Stimulated activated naive CD8-positive, alpha-beta T cell treated with anti-CD3 and anti-CD28 coated beads, Interleukin-15, Interleukin-2, amounts not matched to agents 100 ng/mL and 50 ng/mL, for 24 hours (primary cell): ENCODE data around the gene SKOR1.

Experiments
- H3K27ac Mint-ChIP-seq: one replicate; pipeline ENCODE4 v1.8.0; 2021; ENCODE audit warnings: mild to moderate bottlenecking, mixed read lengths
- H3K27me3 Mint-ChIP-seq: one replicate; pipeline ENCODE4 v1.8.0; 2021; ENCODE audit warnings: mixed read lengths
- H3K36me3 Mint-ChIP-seq: one replicate; pipeline ENCODE4 v1.8.0; 2021; ENCODE audit warnings: low read depth, mixed read lengths
- H3K4me1 Mint-ChIP-seq: one replicate; pipeline ENCODE4 v1.8.0; 2021; ENCODE audit warnings: low read depth, mixed read lengths
- H3K4me3 Mint-ChIP-seq: one replicate; pipeline ENCODE4 v1.8.0; 2021; ENCODE audit warnings: mild to moderate bottlenecking, mixed read lengths
- H3K9me3 Mint-ChIP-seq: one replicate; pipeline ENCODE4 v1.8.0; 2021; ENCODE audit warnings: mixed read lengths

SKOR1 gene

DNA sequence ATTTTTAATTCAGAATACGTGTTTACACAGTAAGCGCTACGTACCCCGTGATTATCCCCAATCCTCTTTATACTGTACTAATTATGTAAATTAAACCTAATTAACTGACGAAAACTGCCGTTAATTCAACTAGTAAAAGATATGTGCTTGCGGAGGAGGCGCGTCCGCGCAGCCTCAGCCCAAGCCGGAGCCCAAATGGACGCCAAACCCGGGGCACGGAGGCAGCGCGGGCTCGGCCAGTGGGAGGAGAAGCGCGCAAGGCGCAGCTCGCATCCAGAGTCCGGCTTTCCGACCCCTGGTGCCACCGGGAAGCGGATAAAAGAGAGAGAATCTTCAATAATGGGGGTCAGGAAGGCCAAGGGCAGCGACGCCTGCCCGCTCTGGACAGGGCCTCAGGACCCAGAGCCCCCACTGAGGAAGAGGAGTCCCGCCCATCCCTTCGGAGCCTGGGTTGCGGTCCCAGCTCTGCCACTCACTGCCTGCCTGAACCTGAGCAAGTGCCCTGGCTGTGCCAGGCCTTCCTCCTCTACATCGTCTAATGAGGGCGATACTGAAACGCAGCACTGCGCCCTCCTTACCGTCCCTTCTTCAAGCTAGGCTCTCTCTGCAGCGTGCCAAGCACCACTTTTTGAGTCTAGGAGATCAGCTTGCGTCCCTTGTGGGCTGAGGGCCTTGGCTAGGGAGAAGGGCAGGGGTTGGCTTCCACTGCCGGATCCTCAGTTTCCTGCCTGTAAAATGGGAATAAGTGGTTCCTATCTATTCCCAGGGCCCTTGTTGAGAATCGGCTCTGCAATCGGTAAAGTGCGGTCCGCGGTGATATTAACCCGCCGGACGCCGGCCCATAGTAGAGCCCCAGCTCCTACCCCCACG lies 5.0 kb upstream of the SKOR1 start:
- Mint-ChIP-seq H3K4me1 (peaks cover 35% of the 10 kb centered on the region), H3K27ac (no peak overlapping the region), H3K27me3 (peaks cover 79% of the 10 kb centered on the region), H3K36me3 (no peaks in the 10 kb centered on the region), H3K4me3 (no peak overlapping the region), H3K9me3 (no peaks in the 10 kb centered on the region)

GRCh38 chr15:67820992-67821783 lies 4.1 kb upstream of the SKOR1 start:
- Mint-ChIP-seq H3K4me3 (no peak overlapping the region), H3K27ac (no peak overlapping the region), H3K4me1 (peaks cover 41% of the 10 kb centered on the region), H3K36me3 (no peaks in the 10 kb centered on the region), H3K9me3 (no peaks in the 10 kb centered on the region), H3K27me3 (peaks cover 84% of the 10 kb centered on the region)

GRCh38 chr15:67821784-67822440 lies 3.4 kb upstream of the SKOR1 start:
- no peaks in the 10 kb centered on the region for H3K36me3 Mint-ChIP-seq
- H3K4me3 Mint-ChIP-seq: peak overlapping the region; percentile 26
- H3K27me3 Mint-ChIP-seq: peaks cover 80% of the 10 kb centered on the region
- H3K9me3 Mint-ChIP-seq: no peaks in the 10 kb centered on the region
- H3K27ac Mint-ChIP-seq: no peak overlapping the region
- H3K4me1 Mint-ChIP-seq: peaks cover 44% of the 10 kb centered on the region

GRCh38 chr15:67822537-67823313 lies 2.6 kb upstream of the SKOR1 start:
- Mint-ChIP-seq H3K4me1 (peaks cover 44% of the 10 kb centered on the region), H3K27ac (no peak overlapping the region), H3K4me3 (peak overlapping the region; percentile 35), H3K27me3 (peaks cover 75% of the 10 kb centered on the region), H3K9me3 (no peaks in the 10 kb centered on the region), H3K36me3 (no peaks in the 10 kb centered on the region)

GRCh38 chr15:67823314-67824196 lies 1.8 kb upstream of the SKOR1 start:
- Mint-ChIP-seq H3K9me3 (no peaks in the 10 kb centered on the region), H3K27ac (peak overlapping the region; percentile 49), H3K4me1 (peaks cover 50% of the 10 kb centered on the region), H3K27me3 (peaks cover 75% of the 10 kb centered on the region), H3K36me3 (no peaks in the 10 kb centered on the region), H3K4me3 (peak overlapping the region; percentile 84)

- peak overlapping the region; percentile 84 for H3K4me3 Mint-ChIP-seq
- H3K27me3 Mint-ChIP-seq: peaks cover 80% of the 10 kb centered on the region
- H3K4me1 Mint-ChIP-seq: peaks cover 58% of the 10 kb centered on the region
- H3K36me3 Mint-ChIP-seq: no peaks in the 10 kb centered on the region
- peak overlapping the region; percentile 49 for H3K27ac Mint-ChIP-seq
- no peaks in the 10 kb centered on the region for H3K9me3 Mint-ChIP-seq
These were observed 926 bp upstream of the SKOR1 start for GRCh38 chr15:67824197-67824968.

DNA sequence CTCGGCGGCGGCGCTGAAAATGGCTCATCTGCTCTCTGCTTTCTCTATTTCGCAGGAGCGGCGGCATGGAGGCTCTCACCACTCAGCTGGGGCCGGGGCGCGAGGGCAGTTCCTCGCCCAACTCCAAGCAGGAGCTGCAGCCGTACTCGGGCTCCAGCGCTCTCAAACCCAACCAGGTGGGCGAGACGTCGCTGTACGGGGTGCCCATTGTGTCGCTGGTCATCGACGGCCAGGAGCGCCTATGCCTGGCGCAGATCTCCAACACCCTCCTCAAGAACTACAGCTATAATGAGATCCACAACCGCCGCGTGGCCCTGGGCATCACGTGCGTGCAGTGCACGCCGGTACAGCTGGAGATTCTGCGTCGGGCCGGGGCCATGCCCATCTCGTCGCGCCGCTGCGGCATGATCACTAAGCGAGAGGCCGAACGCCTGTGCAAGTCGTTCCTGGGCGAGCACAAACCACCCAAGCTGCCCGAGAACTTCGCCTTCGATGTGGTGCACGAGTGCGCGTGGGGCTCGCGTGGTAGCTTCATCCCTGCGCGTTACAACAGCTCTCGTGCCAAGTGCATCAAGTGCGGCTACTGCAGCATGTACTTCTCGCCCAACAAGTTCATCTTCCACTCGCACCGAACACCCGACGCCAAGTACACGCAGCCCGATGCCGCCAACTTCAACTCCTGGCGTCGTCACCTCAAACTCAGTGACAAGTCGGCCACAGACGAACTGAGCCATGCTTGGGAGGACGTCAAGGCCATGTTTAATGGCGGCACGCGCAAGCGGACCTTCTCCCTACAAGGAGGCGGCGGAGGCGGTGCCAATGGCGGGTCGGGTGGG lies 790 bp downstream of the SKOR1 start:
- no peak overlapping the region for H3K27ac Mint-ChIP-seq
- H3K27me3 Mint-ChIP-seq: peaks cover 76% of the 10 kb centered on the region
- H3K9me3 Mint-ChIP-seq: no peaks in the 10 kb centered on the region
- H3K4me1 Mint-ChIP-seq: peaks cover 58% of the 10 kb centered on the region
- H3K4me3 Mint-ChIP-seq: peak overlapping the region; percentile 12
- H3K36me3 Mint-ChIP-seq: no peaks in the 10 kb centered on the region

GRCh38 chr15:67826717-67827561 lies 1.6 kb downstream of the SKOR1 start:
- Mint-ChIP-seq H3K36me3 (no peaks in the 10 kb centered on the region), H3K27ac (no peak overlapping the region), H3K27me3 (peaks cover 74% of the 10 kb centered on the region), H3K4me3 (no peak overlapping the region), H3K9me3 (no peaks in the 10 kb centered on the region), H3K4me1 (peaks cover 51% of the 10 kb centered on the region)

DNA sequence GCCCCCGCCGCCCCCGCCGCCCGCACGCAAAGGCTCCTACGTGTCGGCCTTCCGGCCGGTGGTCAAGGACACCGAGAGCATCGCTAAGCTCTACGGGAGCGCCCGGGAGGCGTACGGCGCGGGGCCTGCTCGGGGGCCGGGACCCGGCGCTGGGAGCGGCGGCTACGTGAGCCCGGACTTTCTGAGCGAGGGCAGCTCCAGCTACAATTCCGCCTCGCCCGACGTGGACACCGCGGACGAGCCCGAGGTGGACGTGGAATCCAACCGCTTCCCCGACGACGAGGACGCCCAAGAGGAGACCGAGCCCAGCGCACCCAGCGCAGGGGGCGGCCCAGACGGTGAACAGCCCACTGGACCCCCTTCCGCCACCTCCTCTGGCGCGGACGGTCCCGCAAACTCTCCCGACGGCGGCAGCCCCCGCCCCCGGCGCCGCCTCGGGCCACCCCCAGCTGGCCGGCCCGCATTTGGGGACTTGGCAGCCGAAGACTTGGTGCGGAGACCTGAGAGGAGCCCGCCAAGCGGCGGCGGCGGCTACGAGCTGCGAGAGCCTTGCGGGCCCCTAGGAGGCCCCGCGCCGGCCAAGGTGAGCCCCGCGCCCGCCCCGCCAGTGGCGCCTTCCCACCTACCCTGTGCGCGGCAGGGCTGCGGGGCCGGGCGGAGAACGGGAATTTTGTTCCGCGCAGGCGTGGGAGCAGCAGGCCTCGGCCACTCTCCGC lies 2.4 kb downstream of the SKOR1 start:
- Mint-ChIP-seq H3K4me3 (no peak overlapping the region), H3K27me3 (peaks cover 73% of the 10 kb centered on the region), H3K27ac (no peak overlapping the region), H3K36me3 (no peaks in the 10 kb centered on the region), H3K9me3 (no peaks in the 10 kb centered on the region), H3K4me1 (peaks cover 43% of the 10 kb centered on the region)

DNA sequence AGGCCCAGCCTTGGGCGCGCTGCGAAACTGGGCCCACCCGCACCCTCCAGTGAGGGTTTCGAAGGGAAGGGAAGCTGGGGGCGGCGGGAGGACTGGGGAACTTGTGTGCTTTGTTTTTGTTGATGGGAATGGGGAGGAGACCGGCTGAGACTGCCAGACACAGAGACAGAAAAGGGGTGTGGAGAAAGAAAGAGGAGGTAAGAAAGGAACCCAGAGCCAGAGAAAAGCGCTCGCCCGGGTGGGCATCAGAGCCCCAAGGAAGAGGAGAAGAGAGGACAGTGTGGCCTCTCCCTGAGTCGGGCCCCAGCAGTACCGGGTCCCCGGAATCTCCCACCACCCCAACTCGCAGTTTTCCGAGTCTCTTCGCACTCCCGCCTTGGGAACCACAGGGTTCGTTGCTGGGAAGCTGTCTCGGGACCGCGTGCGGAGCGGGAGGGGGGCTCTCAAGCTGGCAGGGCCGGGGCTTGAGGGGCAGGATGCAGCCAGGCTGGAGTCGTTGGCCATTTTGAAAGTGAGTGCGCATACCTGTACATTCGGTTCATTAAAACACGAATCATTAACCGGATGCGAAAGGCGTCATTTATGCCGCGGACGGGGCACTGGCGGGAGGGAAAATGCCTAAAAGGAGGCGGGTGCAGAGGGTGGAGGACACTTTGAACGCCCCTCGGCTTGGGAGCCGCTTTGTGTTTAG lies 3.1 kb downstream of the SKOR1 start:
- H3K4me1 Mint-ChIP-seq: peaks cover 48% of the 10 kb centered on the region
- peak overlapping the region; percentile 21 for H3K27ac Mint-ChIP-seq

More for the DNA sequence above, 3.1 kb downstream of the SKOR1 start:
- no peaks in the 10 kb centered on the region for H3K9me3 Mint-ChIP-seq
- no peaks in the 10 kb centered on the region for H3K36me3 Mint-ChIP-seq
- peak overlapping the region; percentile 30 for H3K4me3 Mint-ChIP-seq
- H3K27me3 Mint-ChIP-seq: peaks cover 77% of the 10 kb centered on the region
